ENCODE data around the gene CCNY. TPM values are rescaled to one million over a fixed set of nuclear protein-coding genes. Genes with fewer than 3 reads are reported as not detected.

Gene CCNY
- total and polyA plus RNA-seq, 2 of the 4 experiments (the other 2 are of a cell fraction): 38.0 to 131 TPM

- Histone ChIP-seq H3K18ac (ENCODE audit: low read depth, low read length) (no peak overlapping the region), H3K9me3 (ENCODE audit: control insufficient read depth, insufficient read depth, low read length) (no peaks in the 10 kb centered on the region), H2AK9ac (replicated peaks; ENCODE audit: low read depth, low read length, poor library complexity) (no peak overlapping the region), H4K8ac (ENCODE audit: low read depth in 2 of 2, low read length in 2 of 2) (no peak overlapping the region), H2AK5ac (ENCODE audit: low read depth, low read length) (no peak overlapping the region), H3K36me3 (ENCODE audit: control insufficient read depth, insufficient read depth, low read length) (peaks cover 23% of the 10 kb centered on the region), H3K9ac (ENCODE audit: low read depth, low read length) (no peak overlapping the region), H2BK5ac (ENCODE audit: low read depth, low read length, poor library complexity, severe bottlenecking) (no peak overlapping the region), H4K5ac (ENCODE audit: low read depth, low read length) (no peak overlapping the region), H2AFZ (replicated peaks; ENCODE audit: low read length, poor library complexity) (no peak overlapping the region), H4K91ac (ENCODE audit: insufficient read depth, low read depth, low read length) (no peak overlapping the region), H3K4me2 (ENCODE audit: low read depth, low read length) (no peak overlapping the region), H3K4me3 (ENCODE audit: insufficient read depth, low read depth, low read length) (no peak overlapping the region), H3K79me1 (ENCODE audit: low read depth in 1 of 2, low read length in 2 of 2) (peaks cover 18 to 39% of the 10 kb centered on the region in 2 experiments), H2BK20ac (ENCODE audit: low read depth, low read length) (no peak overlapping the region), H3K9me1 (ENCODE audit: insufficient read depth, low read length) (peaks cover 9% of the 10 kb centered on the region), H3K4me1 (ENCODE audit: control insufficient read depth, insufficient read depth, low read length) (peaks cover 5% of the 10 kb centered on the region), H2BK15ac (ENCODE audit: low read depth, low read length) (no peak overlapping the region), H3K4ac (ENCODE audit: low read depth, low read length) (no peak overlapping the region), H3K27me3 (ENCODE audit: control insufficient read depth, insufficient read depth, low read length) (no peaks in the 10 kb centered on the region), H4K20me1 (ENCODE audit: insufficient read depth, low read length) (0 out of 2 replicates have a peak, but pooled peaks cover 7% of the 10 kb centered on the region), H3K27ac (ENCODE audit: insufficient read depth, low read length) (no peak overlapping the region), H3K56ac (ENCODE audit: extremely low read depth, insufficient read depth, low read length) (no peak overlapping the region), H2BK120ac (ENCODE audit: low read depth, low read length) (no peak overlapping the region), H3K23ac (ENCODE audit: low read depth, low read length) (no peak overlapping the region), H3K14ac (replicated peaks; ENCODE audit: low read depth, low read length) (no peak overlapping the region)
- dilution Hi-C loops (cut with HindIII; ENCODE audit: low sequenced_read_pairs, unreplicated experiment) (no loop called here), intact Hi-C loops (cut with micrococcal nuclease) (no loop called here), in situ Hi-C loops (cut with MboI; ENCODE audit: low sequenced_read_pairs) (loop anchor here (25.0 kb wide), 1 partner anchor 440 kb away; no protein-coding TSS in a partner anchor)
- ChIA-PET CTCF (interaction anchor here (1.2 to 1.5 kb wide), 2 partner anchors 8 to 10 kb away, joined by 4 to 6 read pairs; no protein-coding TSS in a partner anchor), POLR2A (ENCODE audit: unreplicated experiment) (no interaction called here)
- no TSS peak for BruUV-seq (replicated peaks)
- DNase-seq (peak; percentile 26), ATAC-seq (ENCODE audit: low read depth) (no peak)
- WGBS, 2 experiments (ENCODE audit: extremely low coverage in 2 of 2, insufficient read length in 1 of 2): 100% methylated on average over 1 of the region's 7 CpGs; no CpG with 5 or more reads in 1 of the 2 experiments
- no peak for TF ChIP-seq BHLHE40 (IDR thresholded peaks at IDR 0.05; ENCODE audit: low read depth, low read length)
- TF ChIP-seq CHD1 (IDR thresholded peaks at IDR 0.05; ENCODE audit: low read depth, low read length): no peak
- no peak for TF ChIP-seq USF2 (IDR thresholded peaks at IDR 0.05; ENCODE audit: low read depth, low read length)
- TF ChIP-seq RAD21 (IDR thresholded peaks at IDR 0.05; ENCODE audit: low read length): no peak
- no peak for TF ChIP-seq SMC3 (IDR thresholded peaks at IDR 0.05; ENCODE audit: low read depth, low read length)
- TF ChIP-seq MAZ (IDR thresholded peaks at IDR 0.05; ENCODE audit: borderline replicate concordance, low read depth, low read length): no peak
- TF ChIP-seq NFE2L2 (IDR thresholded peaks at IDR 0.05; ENCODE audit: low read depth, low read length): no peak
- TF ChIP-seq RFX5 (IDR thresholded peaks at IDR 0.05; ENCODE audit: low read depth, low read length): no peak
- TF ChIP-seq MAFK (IDR thresholded peaks at IDR 0.05; ENCODE audit: low read depth, low read length): no peak
- TF ChIP-seq CTCF (conservative IDR thresholded peaks at IDR 0.05; ENCODE audit: low read depth, low read length): no peak
- no peak for TF ChIP-seq MXI1 (IDR thresholded peaks at IDR 0.05; ENCODE audit: borderline replicate concordance, low read depth, low read length)
- TF ChIP-seq POLR2A (IDR thresholded peaks at IDR 0.05; ENCODE audit: low read depth, low read length): no peak
- no peak for TF ChIP-seq FOS (IDR thresholded peaks at IDR 0.05; ENCODE audit: low read depth, low read length)
- no peak for TF ChIP-seq ELK1 (IDR thresholded peaks at IDR 0.05; ENCODE audit: borderline replicate concordance, low read depth, low read length)
- TF ChIP-seq CEBPB (IDR thresholded peaks at IDR 0.05; ENCODE audit: low read depth, low read length): no peak; the same call in 1 of the 2 replicates
Observed at GRCh38 chr10:35552650-35553342, 216.5 kb downstream of the CCNY start.
